DLD1 (cell line): ENCODE data around the gene FNDC3A.

Source experiments
- in situ Hi-C: cut with HindIII; loops from 2 replicates; pipeline ENCODE4 v1.10.0; 2017; ENCODE audit warnings: low sequenced_read_pairs

The FNDC3A gene

GRCh38 chr13:49246850-49247642, 271.3 kb downstream of the FNDC3A start:
- in situ Hi-C loops = no loop called here

- in situ Hi-C loops = no loop called here
Measured at GRCh38 chr13:49247643-49248621, 272.2 kb downstream of the FNDC3A start, which contains the start of gene CDADC1. TSS of gene CDADC1 (plus strand) at chr13:49247925. CDS start at chr13:49248038, 113 bp downstream.

GRCh38 chr13:49248622-49249002, 272.9 kb downstream of the FNDC3A start:
- in situ Hi-C loops = no loop called here

- in situ Hi-C loops = no loop called here
Measured at GRCh38 chr13:49251326-49251725, 275.6 kb downstream of the FNDC3A start.

GRCh38 chr13:49253310-49253709, 277.6 kb downstream of the FNDC3A start:
- in situ Hi-C loops = no loop called here

GRCh38 chr13:49254007-49254406, 278.3 kb downstream of the FNDC3A start:
- in situ Hi-C loops = no loop called here

- in situ Hi-C loops = no loop called here
Measured at GRCh38 chr13:49256841-49257240, 281.1 kb downstream of the FNDC3A start.

GRCh38 chr13:49258089-49258796, 282.5 kb downstream of the FNDC3A start:
- in situ Hi-C loops = no loop called here
